DND-41 (cell line): ENCODE measurements around the gene C21orf91.

ENCODE experiments used
- ATAC-seq: fragments of 200-7000 bp; cut with Tn5 transposase; 3 replicates; pipeline ENCODE4 v1.9.1; 2021; ENCODE audit warnings: low read depth; ENCODE audit not compliant: insufficient read depth
- DNase-seq: peaks from one replicate; pipeline ENCODE4 v3.0.0-alpha.2; 2020
- H2AFZ ChIP-seq: 2 replicates; pipeline ENCODE4 v1.6.0; 2012; ENCODE audit warnings: low read depth, low read length
- H3K27ac ChIP-seq: 2 replicates; pipeline ENCODE4 v1.5.1; 2012; ENCODE audit warnings: low read length, inconsistent platforms
- H3K27me3 ChIP-seq: fragments of 200-600 bp; sonication (generic); 2 replicates; pipeline ENCODE4 v1.6.0; 2012; ENCODE audit warnings: low read length, mild to moderate bottlenecking, inconsistent platforms; ENCODE audit not compliant: insufficient read depth, poor library complexity
- H3K36me3 ChIP-seq: 2 replicates; pipeline ENCODE4 v1.5.1; 2012; ENCODE audit warnings: low read length, inconsistent platforms; ENCODE audit not compliant: insufficient read depth
- H3K4me1 ChIP-seq: 2 replicates; pipeline ENCODE4 v1.5.1; 2012; ENCODE audit warnings: mild to moderate bottlenecking, low read length; ENCODE audit not compliant: insufficient read depth
- H3K4me2 ChIP-seq: 2 replicates; pipeline ENCODE4 v1.6.0; 2012; ENCODE audit warnings: mild to moderate bottlenecking, moderate library complexity, low read length, inconsistent platforms; ENCODE audit not compliant: insufficient read depth
- H3K4me3 ChIP-seq, 2 experiments: fragments of 200-600 bp in 1 of 2; shearing (Covaris generic) in 1 of 2; 2 replicates each; pipeline ENCODE4 v1.5.1; 2012 to 2016; ENCODE audit warnings: inconsistent platforms in 2 of 2, low read length in 2 of 2, mild to moderate bottlenecking in 2 of 2, low read depth in 1 of 2, moderate library complexity in 1 of 2
- H3K79me2 ChIP-seq: 2 replicates; pipeline ENCODE4 v1.6.0; 2012; ENCODE audit warnings: low read length, inconsistent platforms; ENCODE audit not compliant: insufficient read depth
- H3K9ac ChIP-seq: 2 replicates; pipeline ENCODE4 v1.6.0; 2012; ENCODE audit warnings: low read depth, mild to moderate bottlenecking, inconsistent platforms, low read length, moderate library complexity
- H3K9me3 ChIP-seq: 2 replicates; pipeline ENCODE4 v1.5.1; 2012; ENCODE audit warnings: low read length, moderate library complexity, mild to moderate bottlenecking, inconsistent platforms; ENCODE audit not compliant: insufficient read depth, severe bottlenecking
- H4K20me1 ChIP-seq: 2 replicates; pipeline ENCODE4 v1.6.0; 2012; ENCODE audit warnings: low read length; ENCODE audit not compliant: insufficient read depth
- EZH2 ChIP-seq: IDR thresholded peaks from 3 replicates; pipeline ENCODE4 v1.6.1; 2012; ENCODE audit warnings: borderline replicate concordance, low read depth, mild to moderate bottlenecking, moderate library complexity, low read length, inconsistent platforms; ENCODE audit not compliant: severe bottlenecking
- TF ChIP-seq, protein P1 (sequence below): IDR thresholded peaks from 2 replicates; pipeline ENCODE4 v1.5.1; 2012; ENCODE audit warnings: borderline replicate concordance, low read length, moderate library complexity, mild to moderate bottlenecking; ENCODE audit not compliant: poor library complexity, severe bottlenecking; ENCODE audit errors: extremely low read depth

C21orf91 gene

DNA sequence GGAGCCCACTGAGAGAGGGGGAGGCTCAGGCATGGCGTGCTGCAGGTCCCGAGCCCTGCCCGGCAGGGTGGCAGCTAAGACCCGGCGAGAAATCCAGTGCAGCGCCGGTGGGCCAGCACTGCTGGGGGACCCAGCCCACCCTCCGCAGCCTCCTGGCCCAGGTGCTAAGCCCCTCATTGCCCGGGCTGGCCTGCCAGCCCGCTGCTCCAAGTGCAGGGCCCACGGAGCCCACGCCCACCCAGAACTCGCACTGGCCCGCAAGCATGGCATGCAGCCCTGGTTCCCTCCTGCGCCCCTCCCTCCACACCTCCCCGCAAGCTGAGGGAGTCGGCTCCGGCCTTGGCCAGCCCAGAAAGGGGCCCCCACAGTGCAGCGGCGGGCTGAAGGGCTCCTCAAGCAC lies 61.5 kb downstream of the C21orf91 start:
- DNase-seq (no peak), ATAC-seq (no peak)
- no peak overlapping the region for H3K27ac ChIP-seq
- no peaks in the 10 kb centered on the region for H3K4me1 ChIP-seq
- H3K27me3 ChIP-seq = no peaks in the 10 kb centered on the region
- no peaks in the 10 kb centered on the region for H4K20me1 ChIP-seq
- no peaks in the 10 kb centered on the region for H3K79me2 ChIP-seq
- H2AFZ ChIP-seq = no peak overlapping the region
- H3K4me3 ChIP-seq = no peak overlapping the region
- H3K4me2 ChIP-seq = no peak overlapping the region
- no peaks in the 10 kb centered on the region for H3K36me3 ChIP-seq
- H3K9me3 ChIP-seq = no peaks in the 10 kb centered on the region
- H3K9ac ChIP-seq = no peak overlapping the region
- TF ChIP-seq, protein P1, sequence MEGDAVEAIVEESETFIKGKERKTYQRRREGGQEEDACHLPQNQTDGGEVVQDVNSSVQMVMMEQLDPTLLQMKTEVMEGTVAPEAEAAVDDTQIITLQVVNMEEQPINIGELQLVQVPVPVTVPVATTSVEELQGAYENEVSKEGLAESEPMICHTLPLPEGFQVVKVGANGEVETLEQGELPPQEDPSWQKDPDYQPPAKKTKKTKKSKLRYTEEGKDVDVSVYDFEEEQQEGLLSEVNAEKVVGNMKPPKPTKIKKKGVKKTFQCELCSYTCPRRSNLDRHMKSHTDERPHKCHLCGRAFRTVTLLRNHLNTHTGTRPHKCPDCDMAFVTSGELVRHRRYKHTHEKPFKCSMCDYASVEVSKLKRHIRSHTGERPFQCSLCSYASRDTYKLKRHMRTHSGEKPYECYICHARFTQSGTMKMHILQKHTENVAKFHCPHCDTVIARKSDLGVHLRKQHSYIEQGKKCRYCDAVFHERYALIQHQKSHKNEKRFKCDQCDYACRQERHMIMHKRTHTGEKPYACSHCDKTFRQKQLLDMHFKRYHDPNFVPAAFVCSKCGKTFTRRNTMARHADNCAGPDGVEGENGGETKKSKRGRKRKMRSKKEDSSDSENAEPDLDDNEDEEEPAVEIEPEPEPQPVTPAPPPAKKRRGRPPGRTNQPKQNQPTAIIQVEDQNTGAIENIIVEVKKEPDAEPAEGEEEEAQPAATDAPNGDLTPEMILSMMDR = no peak
- no peak for TF ChIP-seq EZH2

DNA sequence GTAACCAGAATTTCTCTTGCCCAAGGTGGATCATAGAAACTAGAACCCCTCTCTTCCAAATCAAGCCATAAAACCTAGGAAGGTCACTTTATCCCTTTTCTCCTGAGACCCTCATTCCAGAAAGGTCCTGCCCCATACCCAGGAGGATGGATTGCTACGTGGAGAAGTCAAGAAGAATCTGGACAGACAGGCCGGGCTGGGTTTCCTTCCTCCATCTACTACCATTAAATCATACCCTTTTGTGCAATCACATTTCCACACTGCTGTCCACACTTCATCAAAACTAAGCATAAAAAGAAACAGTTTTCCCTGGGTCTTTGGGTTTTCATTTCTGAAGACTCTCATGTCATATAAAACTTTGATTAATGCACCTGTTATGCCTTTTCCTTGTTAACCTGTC lies 65.4 kb downstream of the C21orf91 start:
- no peak for TF ChIP-seq EZH2
- TF ChIP-seq, protein P1 = no peak
- no peaks in the 10 kb centered on the region for H4K20me1 ChIP-seq
- ATAC-seq = no peak
- no peak overlapping the region for H3K4me2 ChIP-seq
- H3K27me3 ChIP-seq = no peaks in the 10 kb centered on the region
- H3K9ac ChIP-seq = no peak overlapping the region
- H3K79me2 ChIP-seq = no peaks in the 10 kb centered on the region
- no peaks in the 10 kb centered on the region for H3K36me3 ChIP-seq
- H3K4me3 ChIP-seq = no peak overlapping the region
- no peak overlapping the region for H3K27ac ChIP-seq
- no peaks in the 10 kb centered on the region for H3K9me3 ChIP-seq
- H2AFZ ChIP-seq = no peak overlapping the region
- no peaks in the 10 kb centered on the region for H3K4me1 ChIP-seq
- no peak for DNase-seq

DNA sequence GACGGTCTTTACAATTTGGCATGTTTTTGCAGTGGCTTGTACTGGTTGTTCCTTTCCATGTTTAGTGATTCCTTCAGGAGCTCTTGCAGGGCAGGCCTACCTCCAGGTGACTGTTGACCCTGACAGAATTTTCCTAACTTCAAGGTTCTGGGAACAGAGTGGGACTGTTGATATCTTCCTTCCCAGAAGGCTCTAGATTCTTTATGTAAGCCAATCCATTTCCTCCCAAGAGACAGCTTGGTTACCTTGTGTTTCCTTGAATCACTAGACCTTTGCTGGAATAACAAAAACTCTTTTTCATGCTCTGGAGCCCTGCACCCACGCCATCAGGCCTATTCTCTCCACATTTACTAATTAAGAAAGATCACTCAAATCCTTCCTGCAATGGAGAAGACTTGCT lies 67.0 kb downstream of the C21orf91 start:
- no peaks in the 10 kb centered on the region for H3K27me3 ChIP-seq
- H3K4me3 ChIP-seq = no peak overlapping the region
- H3K79me2 ChIP-seq = no peaks in the 10 kb centered on the region
- no peak overlapping the region for H3K27ac ChIP-seq
- no peaks in the 10 kb centered on the region for H3K36me3 ChIP-seq
- H4K20me1 ChIP-seq = no peaks in the 10 kb centered on the region
- H3K9ac ChIP-seq = no peak overlapping the region
- TF ChIP-seq, protein P1 = no peak
- TF ChIP-seq EZH2 = no peak
- H2AFZ ChIP-seq = no peak overlapping the region
- no peak for ATAC-seq
- no peaks in the 10 kb centered on the region for H3K9me3 ChIP-seq
- H3K4me2 ChIP-seq = no peak overlapping the region
- no peaks in the 10 kb centered on the region for H3K4me1 ChIP-seq
- no peak for DNase-seq

DNA sequence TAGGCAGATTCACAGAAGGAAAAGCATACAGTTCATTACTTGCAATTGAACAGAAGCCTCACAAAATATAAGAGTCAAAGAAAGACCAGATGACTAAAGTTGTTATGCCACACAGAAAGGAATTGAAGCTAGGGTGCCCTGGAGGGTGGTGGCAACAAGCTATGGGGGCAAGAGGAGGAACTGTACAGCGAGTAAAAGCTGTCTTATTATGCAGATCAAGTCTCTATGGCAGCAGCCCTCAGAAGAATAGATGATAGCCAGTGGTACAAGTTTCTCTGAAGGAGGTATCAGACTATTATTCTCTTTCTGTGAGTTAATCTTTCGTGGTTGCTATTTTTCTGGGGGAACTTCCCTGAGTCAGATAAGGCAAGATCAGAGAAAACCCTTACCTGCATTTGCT lies 72.2 kb downstream of the C21orf91 start:
- Histone ChIP-seq H3K9me3 (no peaks in the 10 kb centered on the region), H4K20me1 (no peaks in the 10 kb centered on the region), H3K4me1 (no peaks in the 10 kb centered on the region), H2AFZ (no peak overlapping the region), H3K9ac (no peak overlapping the region), H3K27me3 (no peaks in the 10 kb centered on the region), H3K4me2 (no peak overlapping the region), H3K4me3 (no peak overlapping the region), H3K79me2 (no peaks in the 10 kb centered on the region), H3K27ac (no peak overlapping the region), H3K36me3 (no peaks in the 10 kb centered on the region)
- TF ChIP-seq, protein P1 = no peak
- no peak for TF ChIP-seq EZH2
- DNase-seq (no peak), ATAC-seq (no peak)
